Spleen (tissue), 7 donors: ENCODE measurements around the gene HEG1.

Experiments used
- CTCF ChIP-seq, 11 experiments: fragments of 200-600 bp in 7 of 11; fragments of 450-650 bp in 4 of 11; sonication (generic) in 4 of 11; IDR thresholded peaks in 8 of 11; conservative IDR thresholded peaks in 3 of 11; 1 replicate in 7 of 11; 2 replicates in 4 of 11; pipeline versions ENCODE4 v1.4.0 to v1.8.0; 2016 to 2021; ENCODE audit warnings: antibody characterized with exemption in 11 of 11, inconsistent platforms in 4 of 11, mild to moderate bottlenecking in 1 of 11
- POLR2AphosphoS5 ChIP-seq, 3 donors: sonication (generic); formaldehyde crosslinking; IDR thresholded peaks; one replicate each; pipeline ENCODE4 v1.5.1; 2017; ENCODE audit warnings: antibody characterized with exemption in 3 of 3
- donor health status: DM: no; HTN: no; CAD: no; lungs with moderate emphysema.
- donor health status: DM: no; HTN: no; CAD: no.
- donor health status: DM: no; HTN: no; CAD: no.

GRCh38 chr3:124986192-124987143 is 69.3 kb downstream of the HEG1 start:
- TF ChIP-seq POLR2AphosphoS5 (IDR thresholded peaks at IDR 0.05) (no peak), CTCF (IDR thresholded peaks at IDR 0.05 in 8 of 11, conservative IDR thresholded peaks at IDR 0.05 in 3 of 11) (peak in 4 of 11 experiments; percentile 13 to 25 (median 18))
